ENCODE data around the gene ZFP57.

The ZFP57 gene

DNA sequence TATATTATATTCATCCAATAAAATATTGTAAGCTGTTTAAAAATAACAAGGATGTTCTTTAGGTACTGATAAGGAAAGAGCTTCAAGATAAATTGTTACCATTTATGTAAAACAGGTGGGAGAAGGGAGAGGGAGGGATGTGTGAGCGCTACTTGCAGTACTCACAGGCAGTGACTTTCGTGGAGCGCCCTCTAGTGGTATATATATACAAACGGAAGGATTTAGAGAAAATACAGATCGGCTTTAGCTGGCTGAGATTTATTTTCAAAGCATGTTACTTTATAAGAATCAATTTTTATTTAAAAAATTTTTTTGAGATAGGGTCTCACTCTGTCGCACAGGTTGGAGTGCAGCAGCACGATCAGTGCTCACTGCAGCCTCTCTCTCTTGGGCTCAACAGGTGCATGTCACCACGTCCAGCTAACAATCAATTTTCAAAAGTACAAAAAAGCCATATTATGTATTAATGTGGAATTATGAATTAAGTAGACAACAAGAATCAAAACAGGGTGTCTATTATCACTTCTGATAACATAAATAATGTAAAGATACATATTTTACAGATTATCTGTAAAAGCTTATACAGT is 27.4 kb downstream of the ZFP57 start:
- no peak for FAIRE-seq

DNA sequence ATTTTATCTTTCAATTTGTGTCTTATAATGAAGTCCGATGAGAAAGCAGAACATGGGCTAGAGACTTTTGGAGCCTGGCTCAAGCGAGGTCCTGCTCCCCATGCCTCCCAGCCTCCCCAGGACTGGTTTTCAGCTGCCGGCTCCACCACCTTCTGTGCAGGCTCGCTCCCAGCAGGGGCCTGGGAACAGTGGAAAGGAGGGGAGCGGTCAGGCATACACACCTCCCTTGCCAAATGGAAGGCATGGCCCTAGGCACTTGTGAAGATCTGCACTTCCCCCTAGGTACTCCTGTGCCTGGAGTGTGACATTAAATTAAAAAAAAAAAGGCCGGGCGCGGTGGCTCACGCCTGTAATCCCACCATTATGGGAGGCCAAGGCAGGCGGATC is 28.8 kb downstream of the ZFP57 start:
- no peak for FAIRE-seq

- no peak for FAIRE-seq
Measured at GRCh38 chr6:29651413-29652197, 29.3 kb downstream of the ZFP57 start.

- no peak for FAIRE-seq
Measured at GRCh38 chr6:29649701-29650673, 31.0 kb downstream of the ZFP57 start.

DNA sequence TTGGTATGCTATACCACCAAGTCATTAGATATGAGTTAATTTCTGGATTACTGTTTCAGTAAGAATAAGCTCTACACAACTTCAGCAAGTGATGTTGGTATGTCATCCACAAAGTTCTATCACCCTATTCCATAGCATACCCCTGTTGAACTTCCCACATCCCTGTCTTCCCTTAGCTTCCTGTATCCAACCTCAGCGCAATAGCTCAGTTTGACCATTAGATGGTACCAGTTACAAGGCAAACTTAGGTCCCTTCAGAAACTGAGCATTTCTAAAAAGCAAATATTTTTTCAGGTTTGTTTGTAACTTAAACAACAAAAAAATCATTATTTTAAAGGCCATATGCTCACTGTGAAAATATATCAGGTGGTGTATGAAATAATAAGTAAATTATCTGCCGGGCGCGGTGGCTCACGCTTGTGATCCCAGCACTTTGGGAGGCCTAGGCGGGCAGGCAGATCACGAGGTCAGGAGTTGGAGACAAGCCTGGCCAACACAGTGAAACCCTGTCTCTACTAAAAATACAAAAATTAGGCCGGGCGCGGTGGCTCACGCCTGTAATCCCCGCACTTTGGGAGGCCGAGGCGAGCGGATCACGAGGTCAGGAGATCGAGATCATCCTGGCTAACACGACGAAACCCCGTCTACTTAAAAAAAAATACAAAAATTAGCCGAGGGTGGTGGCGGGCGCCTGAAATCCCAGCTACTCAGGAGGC is 32.9 kb downstream of the ZFP57 start:
- FAIRE-seq: no peak

- FAIRE-seq: no peak
Measured at GRCh38 chr6:29641430-29642148, 39.4 kb downstream of the ZFP57 start.

DNA sequence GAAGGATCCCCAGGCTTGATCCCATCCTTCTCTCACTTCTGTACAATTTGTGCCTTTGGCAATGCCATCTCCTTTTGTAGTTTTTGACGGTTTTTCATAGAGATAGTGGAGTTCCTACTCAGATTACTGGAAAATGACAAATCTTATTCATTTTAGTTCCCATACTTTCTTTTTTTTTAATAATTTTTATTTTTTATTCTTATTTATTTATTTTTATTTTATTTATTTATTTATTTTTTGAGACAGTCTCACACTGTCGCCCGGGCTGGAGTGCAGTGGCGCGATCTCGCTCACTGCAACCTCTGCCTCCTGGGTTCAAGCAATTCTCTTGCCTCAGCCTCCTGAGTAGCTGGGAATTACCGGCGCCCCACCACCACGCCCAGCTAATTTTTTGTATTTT is 43.7 kb downstream of the ZFP57 start:
- FAIRE-seq: no peak

DNA sequence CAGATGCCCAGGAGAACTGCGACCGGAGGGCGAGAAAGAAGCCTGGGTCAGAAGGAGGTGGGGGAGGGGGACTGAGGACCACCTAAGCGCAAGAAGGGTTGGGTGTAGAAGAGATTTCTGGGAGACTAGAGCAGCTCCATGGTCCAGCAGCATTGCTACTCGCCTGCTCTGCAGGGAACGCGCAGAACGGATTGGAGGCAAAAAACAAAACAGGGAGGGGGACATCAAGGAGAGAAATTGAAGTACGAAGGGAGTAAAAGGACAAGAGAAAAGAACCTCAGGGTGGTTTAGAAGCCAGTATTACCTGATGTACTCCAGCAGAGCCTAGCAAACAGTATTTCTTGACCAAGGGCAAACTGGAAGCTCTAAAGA is 47.4 kb downstream of the ZFP57 start:
- no peak for FAIRE-seq

DNA sequence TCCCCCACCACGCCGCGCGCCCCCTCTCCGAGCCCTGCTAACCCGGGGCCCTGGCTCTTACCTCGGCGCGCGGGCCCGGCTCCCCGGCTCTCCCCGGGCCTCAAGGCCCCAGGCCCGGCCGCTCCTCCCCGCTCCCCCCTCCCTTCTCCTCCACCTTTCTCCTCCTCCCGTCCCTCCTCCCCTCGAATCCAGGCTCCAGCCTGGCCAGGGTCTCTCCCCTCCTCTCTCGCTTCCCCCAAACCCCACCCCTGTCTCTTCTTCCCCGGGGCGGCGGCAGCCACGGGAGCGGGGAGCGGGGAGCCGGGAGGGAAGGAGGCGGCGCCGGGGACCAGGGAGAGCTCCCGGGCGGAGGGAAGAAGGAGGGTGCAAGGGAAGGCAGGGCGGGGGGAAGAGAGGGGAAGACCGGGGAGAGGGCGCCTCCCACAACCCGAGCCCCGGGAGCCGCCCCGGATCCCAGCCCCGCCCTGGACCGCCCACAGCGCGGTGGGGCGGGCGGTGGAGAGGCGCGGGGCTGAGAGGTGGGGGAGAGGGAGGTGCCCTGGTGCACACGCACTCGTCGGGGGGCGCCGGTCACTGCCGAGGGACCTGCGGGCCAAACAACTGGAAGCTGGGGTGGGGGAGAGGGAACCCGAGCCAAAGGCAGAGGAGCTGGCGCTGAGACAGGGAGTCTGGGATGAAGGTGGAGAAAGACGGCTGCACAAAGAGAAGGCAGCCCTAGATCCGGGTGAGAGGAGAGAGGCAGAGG is 48.0 kb downstream of the ZFP57 start, which contains the start of gene GABBR1:
Gene GABBR1, minus strand, starts transcription at position 395 of the 745 bp plus-strand sequence. CDS start 798 bp downstream, outside the sequence.
- FAIRE-seq: no peak

GRCh38 chr6:29631860-29632731 is 48.9 kb downstream of the ZFP57 start:
- FAIRE-seq: no peak

GRCh38 chr6:29631209-29631810 is 49.6 kb downstream of the ZFP57 start:
- FAIRE-seq: no peak

DNA sequence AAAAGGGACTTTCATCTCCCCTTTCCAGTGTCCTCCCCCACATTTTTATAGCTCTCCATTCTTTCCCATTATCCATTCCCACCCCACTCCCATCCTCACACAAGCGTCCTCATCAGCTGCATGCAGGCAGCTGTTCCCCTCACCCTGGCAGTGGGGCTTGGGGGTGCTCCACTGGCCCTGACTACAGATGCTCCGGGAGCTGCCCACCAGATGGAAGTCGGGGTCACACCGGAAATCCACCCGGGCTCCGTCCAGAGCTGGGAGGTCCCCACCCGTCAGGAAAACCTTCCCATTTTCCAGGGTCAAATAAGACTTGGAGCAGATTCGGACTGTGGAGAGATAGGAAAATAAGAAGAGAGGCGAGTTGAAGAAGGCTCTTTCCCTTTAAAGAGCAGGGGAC is 50.6 kb downstream of the ZFP57 start:
- no peak for FAIRE-seq

GRCh38 chr6:29629571-29629970 is 51.4 kb downstream of the ZFP57 start:
- no peak for FAIRE-seq

DNA sequence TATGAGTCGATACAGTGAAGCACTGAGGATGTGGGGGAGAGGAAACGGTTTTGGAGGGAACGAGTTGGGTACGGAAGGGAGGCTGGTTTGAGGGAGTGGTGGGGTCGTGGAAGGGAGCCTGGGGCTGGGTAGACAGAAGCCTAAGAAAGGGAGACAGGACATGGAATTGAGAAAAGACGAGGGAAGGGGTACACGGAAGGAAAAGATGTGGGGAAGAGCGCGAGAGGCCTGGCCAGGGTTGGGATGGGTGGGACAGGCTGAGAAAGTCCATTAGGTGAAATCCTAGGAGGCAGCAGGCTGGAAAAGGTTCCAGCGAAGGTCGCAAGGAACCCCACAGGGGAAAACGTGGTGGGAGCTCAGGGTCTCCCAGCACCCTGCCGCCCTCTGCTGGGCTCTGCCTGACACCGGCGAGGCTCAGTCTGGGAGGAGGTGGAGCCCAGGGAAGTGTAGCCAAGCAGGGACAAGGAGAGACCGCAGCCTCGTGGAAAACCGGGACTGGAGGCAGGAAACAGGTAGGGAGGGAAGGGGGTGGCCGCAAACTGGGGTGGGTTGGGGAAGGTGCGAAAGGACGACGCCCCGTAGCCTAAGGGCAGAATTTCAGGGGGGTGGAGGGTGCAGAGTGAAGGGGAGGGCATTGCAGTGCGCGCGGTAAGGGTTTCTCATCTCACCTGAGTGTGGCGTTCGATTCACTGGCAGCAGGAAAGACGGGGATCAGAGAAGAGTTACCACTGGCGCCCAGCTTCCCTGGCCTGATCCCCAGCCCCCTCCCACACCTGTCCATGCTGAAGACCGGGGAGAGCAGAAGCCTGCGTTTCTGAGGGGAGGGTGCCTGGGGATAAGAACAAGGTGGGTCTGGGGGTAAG is 52.3 kb downstream of the ZFP57 start:
- FAIRE-seq: no peak

DNA sequence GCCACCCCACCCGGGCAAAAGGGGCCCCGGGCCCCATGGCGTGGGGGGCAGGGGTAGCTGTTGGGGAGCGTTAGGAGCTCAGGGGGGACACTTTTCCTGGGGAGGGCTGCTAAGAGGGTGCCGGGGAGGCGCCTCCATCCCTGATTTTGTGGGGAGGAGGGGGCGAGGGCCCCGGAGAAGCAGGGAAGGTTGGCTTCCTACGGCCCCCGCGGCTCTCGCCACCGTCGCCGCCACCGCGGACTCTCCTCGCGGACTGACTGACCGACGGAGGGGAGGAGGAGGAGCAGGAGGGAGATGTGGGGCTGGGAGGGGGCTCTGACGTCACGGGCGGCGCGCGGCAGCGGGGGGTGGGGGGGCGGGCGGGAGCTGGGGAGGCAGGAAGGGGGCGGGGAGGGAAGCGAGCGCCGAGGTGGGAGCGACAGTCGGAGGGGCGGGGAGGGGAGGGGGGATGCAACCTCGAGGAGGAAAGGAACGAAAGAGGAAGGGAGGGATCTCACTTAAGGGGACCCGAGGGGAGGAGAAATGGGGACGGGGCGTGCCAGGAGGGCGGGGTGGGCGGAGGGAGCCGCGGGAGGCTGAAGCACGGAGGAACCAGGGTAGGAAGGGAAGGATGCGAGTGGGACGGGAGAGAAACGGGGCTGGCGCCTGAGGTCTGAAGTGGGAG is 53.1 kb downstream of the ZFP57 start:
- no peak for FAIRE-seq

DNA sequence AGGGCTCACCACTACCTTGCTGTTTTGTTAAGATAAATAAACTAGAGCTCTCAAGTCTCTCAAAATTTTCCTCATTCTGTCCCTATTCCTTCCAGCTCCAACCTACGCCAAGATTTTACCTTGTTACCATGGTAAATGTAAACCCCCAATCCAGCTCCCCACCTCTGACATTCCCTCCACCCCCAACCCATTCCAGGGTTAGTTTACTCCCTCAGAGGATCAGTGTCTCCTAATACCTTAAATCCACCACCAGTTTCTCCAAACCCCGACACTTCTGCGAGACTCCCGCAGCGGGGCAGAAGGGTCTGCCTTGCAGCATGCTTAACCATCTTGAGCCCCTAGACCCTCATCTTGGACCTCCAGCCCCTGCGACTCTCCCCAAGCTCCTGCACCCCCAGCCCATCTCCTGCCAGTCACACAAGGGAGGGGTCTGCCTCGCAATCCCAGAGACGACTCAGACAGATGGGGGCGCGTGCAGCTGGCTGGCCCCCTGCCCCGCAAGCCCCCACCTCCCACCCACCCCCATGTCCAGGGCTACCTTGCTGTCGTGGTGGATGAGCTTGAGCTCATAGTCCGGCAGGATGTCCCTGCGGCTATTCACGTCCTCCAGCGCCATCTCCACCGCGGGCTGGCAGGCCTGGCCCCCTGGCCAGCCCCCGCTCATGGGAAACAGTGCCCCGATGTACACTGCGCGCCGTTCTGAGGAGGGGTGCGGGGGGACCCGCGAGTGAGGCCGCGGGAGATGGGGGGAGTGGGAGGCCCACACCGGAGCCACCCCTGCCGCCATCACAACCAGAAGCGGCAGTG is 53.8 kb downstream of the ZFP57 start:
- FAIRE-seq: no peak

- no peak for FAIRE-seq
Measured at GRCh38 chr6:29625337-29625930, 55.5 kb downstream of the ZFP57 start.

Measured in colon (tissue), 2 donors.